IMR-90 (cell line): Measurements from ENCODE around the gene NMB. TPM values are rescaled to one million over a fixed set of nuclear protein-coding genes. Genes with fewer than 3 reads are reported as not detected.

ENCODE experiments used
- ATAC-seq: fragments of 200-7000 bp; cut with Tn5 transposase; 2 replicates; pipeline ENCODE4 v1.9.1; 2020; ENCODE audit warnings: low read depth, mild to moderate bottlenecking, moderate library complexity
- BruUV-seq: library from RNA; stranded (reverse); fragments of 400-500 nt; replicated peaks from 2 replicates; lab custom pipeline; 2021; lab: Mats Ljungman, UMichigan
- CTCF ChIA-PET: fragments of 300-600 bp; formaldehyde crosslinking; extraction: SDS; loops from one replicate; lab custom pipeline; 2021; ENCODE audit warnings: antibody characterized with exemption; lab: Yijun Ruan, JAX
- POLR2A ChIA-PET: fragments of 300-600 bp; sonication (Branson Sonifier 250); formaldehyde crosslinking; loops from one replicate; lab custom pipeline; 2022; ENCODE audit warnings: antibody characterized with exemption; ENCODE audit not compliant: unreplicated experiment; lab: Charles Lee
- DNase-seq: peaks from one replicate; pipeline ENCODE4 v3.0.0; 2013
- H2AFZ ChIP-seq: replicated peaks from 2 replicates; pipeline ENCODE3; 2013; ENCODE audit warnings: low read length, mild to moderate bottlenecking; ENCODE audit not compliant: poor library complexity
- H2AK5ac ChIP-seq: 2 replicates; pipeline ENCODE4 v1.6.1; 2013; ENCODE audit warnings: low read depth, low read length, inconsistent platforms
- H2AK9ac ChIP-seq: replicated peaks from 2 replicates; pipeline ENCODE3; 2013; ENCODE audit warnings: mild to moderate bottlenecking, low read depth, low read length, moderate library complexity; ENCODE audit not compliant: poor library complexity
- H2BK120ac ChIP-seq: 2 replicates; pipeline ENCODE4 v1.6.1; 2013; ENCODE audit warnings: low read depth, low read length, inconsistent platforms
- H2BK15ac ChIP-seq: 3 replicates; pipeline ENCODE4 v1.6.1; 2013; ENCODE audit warnings: low read depth, low read length, inconsistent platforms
- H2BK20ac ChIP-seq: 2 replicates; pipeline ENCODE4 v1.6.1; 2013; ENCODE audit warnings: low read depth, mild to moderate bottlenecking, inconsistent platforms, low read length, moderate library complexity
- H2BK5ac ChIP-seq: 2 replicates; pipeline ENCODE4 v1.6.1; 2013; ENCODE audit warnings: mild to moderate bottlenecking, low read depth, low read length, inconsistent platforms; ENCODE audit not compliant: poor library complexity, severe bottlenecking
- H3K14ac ChIP-seq: replicated peaks from 2 replicates; pipeline ENCODE4 v1.6.1; 2013; ENCODE audit warnings: low read depth, low read length, inconsistent platforms
- H3K18ac ChIP-seq: 2 replicates; pipeline ENCODE4 v1.6.1; 2013; ENCODE audit warnings: low read depth, low read length, control low read depth
- H3K23ac ChIP-seq: 2 replicates; pipeline ENCODE4 v1.6.1; 2013; ENCODE audit warnings: low read depth, low read length, inconsistent platforms
- H3K27ac ChIP-seq: 2 replicates; pipeline ENCODE4 v1.5.1; 2013; ENCODE audit warnings: mild to moderate bottlenecking, control low read depth, low read length; ENCODE audit not compliant: insufficient read depth
- H3K27me3 ChIP-seq: 2 replicates; pipeline ENCODE4 v1.6.1; 2013; ENCODE audit warnings: low read length; ENCODE audit not compliant: control insufficient read depth, insufficient read depth
- H3K36me3 ChIP-seq: 2 replicates; pipeline ENCODE4 v1.6.1; 2013; ENCODE audit warnings: low read length, mixed read lengths; ENCODE audit not compliant: control insufficient read depth, insufficient read depth
- H3K4ac ChIP-seq: 2 replicates; pipeline ENCODE4 v1.6.1; 2013; ENCODE audit warnings: low read depth, low read length, inconsistent platforms
- H3K4me1 ChIP-seq: 2 replicates; pipeline ENCODE4 v1.6.1; 2013; ENCODE audit warnings: low read length, mixed read lengths; ENCODE audit not compliant: control insufficient read depth, insufficient read depth
- H3K4me2 ChIP-seq: 2 replicates; pipeline ENCODE4 v1.6.1; 2013; ENCODE audit warnings: low read depth, mild to moderate bottlenecking, control low read depth, low read length, moderate library complexity
- H3K4me3 ChIP-seq: 2 replicates; pipeline ENCODE4 v1.5.1; 2013; ENCODE audit warnings: low read depth, mild to moderate bottlenecking, control low read depth, low read length, moderate library complexity; ENCODE audit not compliant: insufficient read depth
- H3K56ac ChIP-seq: 2 replicates; pipeline ENCODE4 v1.6.1; 2013; ENCODE audit warnings: low read length, inconsistent platforms; ENCODE audit not compliant: insufficient read depth; ENCODE audit errors: extremely low read depth
- H3K79me1 ChIP-seq, 2 experiments: 2 replicates each; pipeline ENCODE4 v1.6.1; 2013; ENCODE audit warnings: low read length in 2 of 2, inconsistent platforms in 1 of 2, low read depth in 1 of 2
- H3K9ac ChIP-seq: 2 replicates; pipeline ENCODE4 v1.6.1; 2013; ENCODE audit warnings: low read depth, low read length, control low read depth
- H3K9me1 ChIP-seq: 2 replicates; pipeline ENCODE4 v1.6.1; 2013; ENCODE audit warnings: low read length, inconsistent platforms; ENCODE audit not compliant: insufficient read depth
- H3K9me3 ChIP-seq: 2 replicates; pipeline ENCODE4 v1.6.1; 2013; ENCODE audit warnings: low read length; ENCODE audit not compliant: control insufficient read depth, insufficient read depth
- H4K20me1 ChIP-seq: 2 replicates; pipeline ENCODE4 v1.6.1; 2013; ENCODE audit warnings: low read length, inconsistent platforms; ENCODE audit not compliant: insufficient read depth
- H4K5ac ChIP-seq: 2 replicates; pipeline ENCODE4 v1.6.1; 2013; ENCODE audit warnings: mild to moderate bottlenecking, low read depth, low read length, control low read depth
- H4K8ac ChIP-seq, 2 experiments: 2 replicates each; pipeline ENCODE4 v1.6.1; 2013; ENCODE audit warnings: low read depth in 2 of 2, low read length in 2 of 2, control low read depth in 1 of 2, inconsistent platforms in 1 of 2
- H4K91ac ChIP-seq: 2 replicates; pipeline ENCODE4 v1.6.1; 2013; ENCODE audit warnings: low read depth, low read length, inconsistent platforms; ENCODE audit not compliant: insufficient read depth
- BHLHE40 ChIP-seq: fragments of 150-350 bp; IDR thresholded peaks from 2 replicates; pipeline ENCODE4 v1.6.1; 2016; ENCODE audit warnings: mild to moderate bottlenecking, low read depth, low read length
- CEBPB ChIP-seq: IDR thresholded peaks from 2 replicates; pipeline ENCODE4 v1.6.1; 2012; ENCODE audit warnings: low read depth, low read length, improper control_type of control experiment
- CHD1 ChIP-seq: IDR thresholded peaks from 2 replicates; pipeline ENCODE4 v1.6.1; 2012; ENCODE audit warnings: low read depth, low read length, improper control_type of control experiment
- CTCF ChIP-seq: conservative IDR thresholded peaks from 2 replicates; pipeline ENCODE4 v1.5.1; 2012; ENCODE audit warnings: mild to moderate bottlenecking, low read depth, low read length, improper control_type of control experiment
- ELK1 ChIP-seq: fragments of 150-350 bp; IDR thresholded peaks from 2 replicates; pipeline ENCODE4 v1.6.1; 2016; ENCODE audit warnings: low read depth, mild to moderate bottlenecking, low read length, moderate library complexity, borderline replicate concordance
- MAFK ChIP-seq: IDR thresholded peaks from 2 replicates; pipeline ENCODE4 v1.6.1; 2012; ENCODE audit warnings: low read depth, low read length, improper control_type of control experiment
- MAZ ChIP-seq: IDR thresholded peaks from 2 replicates; pipeline ENCODE4 v1.6.1; 2012; ENCODE audit warnings: low read depth, mild to moderate bottlenecking, low read length, improper control_type of control experiment, moderate library complexity, borderline replicate concordance
- NFE2L2 ChIP-seq: fragments of 150-350 bp; IDR thresholded peaks from 2 replicates; pipeline ENCODE4 v1.6.1; 2016; ENCODE audit warnings: low read depth, mild to moderate bottlenecking, low read length
- POLR2A ChIP-seq: IDR thresholded peaks from 2 replicates; pipeline ENCODE4 v1.6.1; 2012; ENCODE audit warnings: mild to moderate bottlenecking, low read depth, low read length
- RAD21 ChIP-seq: IDR thresholded peaks from 2 replicates; pipeline ENCODE4 v1.6.1; 2012; ENCODE audit warnings: low read length, improper control_type of control experiment
- RCOR1 ChIP-seq: IDR thresholded peaks from 2 replicates; pipeline ENCODE4 v1.6.1; 2012; ENCODE audit warnings: mild to moderate bottlenecking, low read length, improper control_type of control experiment; ENCODE audit not compliant: insufficient replicate concordance
- RFX5 ChIP-seq: IDR thresholded peaks from 2 replicates; pipeline ENCODE4 v1.8.0; 2012; ENCODE audit warnings: low read depth, mild to moderate bottlenecking, low read length, moderate library complexity
- SMC3 ChIP-seq: fragments of 150-350 bp; IDR thresholded peaks from 2 replicates; pipeline ENCODE4 v1.6.1; 2016; ENCODE audit warnings: low read depth, mild to moderate bottlenecking, antibody characterized with exemption, low read length, moderate library complexity
- dilution Hi-C: fragments of 300-500 bp; cut with HindIII; formaldehyde crosslinking; loops from one replicate; pipeline ENCODE4 v1.14.3; 2018; ENCODE audit warnings: low sequenced_read_pairs; ENCODE audit not compliant: unreplicated experiment
- in situ Hi-C: fragments of 300-500 bp; cut with MboI; formaldehyde crosslinking; loops from 3 replicates; pipeline ENCODE4 v1.14.3; 2019; ENCODE audit warnings: low sequenced_read_pairs, inconsistent platforms, mixed read lengths
- intact Hi-C: fragments of 100-400 bp; cut with micrococcal nuclease; formaldehyde crosslinking; loops from 2 replicates; pipeline ENCODE4 v1.10.0; 2022
- polyA plus RNA-seq, 3 experiments: library from polyadenylated mRNA; depleted of rRNA; stranded (reverse); fragments of >200 nt; gene quantifications; 2 replicates each; pipeline ENCODE4 v1.2.3, GENCODE V29; 2012; ENCODE audit warnings: low replicate concordance in 1 of 3
- total RNA-seq: library from RNA; depleted of rRNA; stranded (reverse); fragments of >200 nt; gene quantifications from 2 replicates; pipeline ENCODE4 v1.2.3, GENCODE V29; 2012

NMB gene
- total and polyA plus RNA-seq, 2 of the 4 experiments (the other 2 are of a cell fraction) = 1.3 to 3.8 TPM

GRCh38 chr15:84647726-84648125 is 10.3 kb downstream of the NMB start:
- Histone ChIP-seq H3K27me3 (no peaks in the 10 kb centered on the region), H3K79me1 (peaks cover 18 to 45% of the 10 kb centered on the region in 2 experiments), H3K9me3 (no peaks in the 10 kb centered on the region), H3K4me2 (no peak overlapping the region), H3K56ac (no peak overlapping the region), H3K14ac (no peak overlapping the region), H4K91ac (no peak overlapping the region), H2BK20ac (no peak overlapping the region), H2AK5ac (no peak overlapping the region), H3K36me3 (peaks cover 60% of the 10 kb centered on the region), H4K20me1 (peaks cover 5% of the 10 kb centered on the region; the same call in 1 of the 2 replicates), H3K27ac (no peak overlapping the region), H2BK120ac (no peak overlapping the region), H3K4me3 (no peak overlapping the region), H3K4ac (no peak overlapping the region), H2AK9ac (no peak overlapping the region), H3K23ac (no peak overlapping the region), H4K5ac (no peak overlapping the region), H2BK15ac (no peak overlapping the region), H2BK5ac (no peak overlapping the region), H3K9me1 (peaks cover 6% of the 10 kb centered on the region; the same call in 1 of the 2 replicates), H3K18ac (no peak overlapping the region), H3K9ac (no peak overlapping the region), H2AFZ (no peak overlapping the region), H4K8ac (no peak overlapping the region), H3K4me1 (0 out of 2 replicates have a peak, but pooled peaks cover 2% of the 10 kb centered on the region)
- intact Hi-C loops (no loop called here), in situ Hi-C loops (no loop called here), dilution Hi-C loops (no loop called here)
- no TSS peak for BruUV-seq
- ATAC-seq (no peak), DNase-seq (no peak)
- POLR2A ChIA-PET = no interaction called here
- TF ChIP-seq NFE2L2 (no peak), RFX5 (no peak), ELK1 (no peak), MAZ (no peak), CHD1 (no peak), CEBPB (no peak), RCOR1 (no peak), RAD21 (no peak), SMC3 (no peak), BHLHE40 (no peak), CTCF (no peak), MAFK (no peak), POLR2A (no peak)
- CTCF ChIA-PET = no interaction called here
